ENCODE data around the gene NR2F1. TPM values are rescaled to one million over a fixed set of nuclear protein-coding genes. Genes with fewer than 3 reads are reported as not detected.

Gene NR2F1
- 0.98 and 1.6 TPM in 2 replicates for total RNA-seq

DNA sequence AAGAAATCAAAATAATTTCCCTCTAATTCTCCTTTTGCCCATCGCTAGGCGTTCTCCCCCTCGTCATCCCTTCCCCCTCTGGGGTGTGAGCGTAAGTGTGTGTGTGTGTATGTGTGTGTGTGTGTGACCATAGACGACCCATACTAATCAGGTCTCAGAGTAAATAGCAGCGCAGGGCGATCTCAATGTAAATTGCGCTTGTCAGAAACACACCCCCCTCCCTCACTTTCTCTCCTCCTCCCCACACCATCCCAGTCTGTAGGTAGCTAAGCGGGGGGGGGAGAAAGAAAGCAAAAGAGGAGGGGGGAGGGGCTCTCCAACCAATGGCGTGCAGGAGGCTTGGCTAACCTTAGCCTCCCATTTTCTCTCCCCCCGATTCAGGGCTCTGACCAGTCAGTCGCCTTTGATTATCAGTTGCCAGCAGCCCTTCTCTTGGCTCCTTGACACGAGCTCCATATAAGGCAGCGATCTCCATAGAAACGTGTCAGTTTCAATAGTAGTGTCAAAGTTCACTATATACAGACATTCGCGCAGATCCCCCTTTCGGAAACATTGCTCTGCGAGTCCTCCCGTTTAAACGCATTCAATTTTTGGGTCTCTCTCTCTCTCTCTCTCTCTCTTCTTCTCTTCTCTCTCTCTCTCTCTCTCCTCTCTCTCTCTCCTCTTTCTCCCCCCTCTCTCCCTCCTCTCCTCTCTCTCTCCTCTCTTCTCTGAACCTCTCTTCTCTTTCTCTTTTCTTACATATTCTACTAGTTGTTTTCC lies at the start of gene NR2F1:
NR2F1 (plus strand) TSS at position 546 of the 762 bp plus-strand sequence. CDS start 1,802 bp downstream, outside the sequence.

DNA sequence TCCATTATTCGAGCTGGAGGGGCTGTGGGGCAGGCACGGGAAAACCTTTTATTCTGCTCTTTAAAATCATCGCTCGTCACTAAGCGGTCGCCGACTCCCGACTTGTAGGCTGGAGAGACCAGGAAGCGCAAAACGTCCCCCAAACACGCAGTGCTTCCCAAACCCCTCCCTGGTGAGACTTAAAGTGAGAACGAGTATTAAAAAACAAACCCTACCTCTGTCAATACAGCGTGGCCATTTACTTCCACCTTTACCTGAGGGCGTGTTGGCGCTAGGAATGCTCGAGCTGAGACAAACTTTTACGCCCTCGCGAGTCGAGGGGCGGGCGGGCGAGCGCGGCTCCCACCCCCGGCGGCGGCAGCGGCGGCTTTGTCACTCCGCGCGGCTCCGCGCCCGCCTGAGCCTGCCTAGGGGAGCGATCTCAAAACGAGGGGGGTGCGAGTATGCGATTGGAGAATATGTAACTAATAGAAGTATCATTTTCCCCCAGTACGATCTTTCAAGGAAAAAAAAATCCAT lies 2.0 kb upstream of the NR2F1 start, which contains the start of gene NR2F1-AS1:
NR2F1-AS1 (minus strand) TSS at position 293 of the 519 bp plus-strand sequence.

Other genes with a start within 250 kb of the NR2F1 start
- 4.8 and 9.8 TPM in 2 replicates for gene NR2F1-AS1, start 2.0 kb upstream of the NR2F1 start, total RNA-seq
- gene POU5F2, start 158.4 kb downstream of the NR2F1 start, total RNA-seq = 1.4 and 2.0 TPM in 2 replicates